NB4 (cell line): Measurements from ENCODE around the gene PER2.

Experiments
- POLR2A ChIP-seq: IDR thresholded peaks from 2 replicates; pipeline ENCODE4 v1.6.1; 2011; ENCODE audit warnings: mild to moderate bottlenecking; ENCODE audit not compliant: insufficient read length; ENCODE audit errors: extremely low read depth
- TF ChIP-seq, protein P1 (sequence below): IDR thresholded peaks from one replicate; pipeline ENCODE4 v1.5.1; 2012; ENCODE audit warnings: low read depth, low read length

DNA sequence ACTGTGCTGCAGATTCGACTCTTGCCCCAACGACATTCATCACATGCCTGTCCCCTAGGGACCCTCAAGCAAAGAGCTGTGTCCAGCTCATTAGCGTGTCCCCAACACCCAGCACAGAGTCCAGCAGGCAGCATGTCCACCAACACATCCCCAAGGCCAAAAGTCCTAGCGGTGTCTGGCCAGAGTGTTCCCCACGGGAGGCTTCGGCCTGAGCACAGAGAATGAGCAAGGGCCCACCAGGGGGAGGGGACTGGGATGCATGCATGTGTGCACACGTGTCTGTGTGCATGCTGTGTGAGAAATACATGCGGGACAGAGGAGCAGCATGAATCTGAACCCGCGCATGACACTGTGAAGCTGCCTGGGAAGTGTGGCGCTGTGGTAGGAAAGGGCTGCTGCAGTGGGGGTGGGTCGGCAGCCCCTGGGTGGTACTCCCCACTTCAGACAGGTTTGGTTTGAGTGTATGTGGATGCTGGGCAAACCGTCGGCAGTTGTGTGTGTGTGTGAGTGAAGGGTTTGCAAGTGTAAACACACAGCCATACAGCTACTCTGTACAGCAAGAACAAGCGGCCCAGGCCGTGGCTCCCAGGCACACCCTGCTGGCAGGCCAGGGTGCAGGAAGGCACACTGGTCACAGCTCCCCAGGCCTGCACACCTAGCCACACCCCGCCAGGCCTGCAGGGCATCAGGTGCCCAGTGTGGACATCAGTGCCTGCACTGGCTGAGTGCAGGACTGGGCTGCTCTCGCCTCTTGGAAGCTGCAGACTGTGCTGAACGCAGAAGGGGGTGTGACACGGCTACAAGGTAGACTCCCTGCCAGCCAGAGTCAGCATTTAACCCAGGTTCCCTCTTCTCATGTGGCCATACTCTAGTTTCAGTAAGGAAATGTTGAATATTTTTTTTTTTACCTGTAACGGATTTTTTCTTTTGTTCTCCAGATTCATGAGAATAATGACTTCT, 29.1 kb downstream of the PER2 start:
- TF ChIP-seq, protein P1, sequence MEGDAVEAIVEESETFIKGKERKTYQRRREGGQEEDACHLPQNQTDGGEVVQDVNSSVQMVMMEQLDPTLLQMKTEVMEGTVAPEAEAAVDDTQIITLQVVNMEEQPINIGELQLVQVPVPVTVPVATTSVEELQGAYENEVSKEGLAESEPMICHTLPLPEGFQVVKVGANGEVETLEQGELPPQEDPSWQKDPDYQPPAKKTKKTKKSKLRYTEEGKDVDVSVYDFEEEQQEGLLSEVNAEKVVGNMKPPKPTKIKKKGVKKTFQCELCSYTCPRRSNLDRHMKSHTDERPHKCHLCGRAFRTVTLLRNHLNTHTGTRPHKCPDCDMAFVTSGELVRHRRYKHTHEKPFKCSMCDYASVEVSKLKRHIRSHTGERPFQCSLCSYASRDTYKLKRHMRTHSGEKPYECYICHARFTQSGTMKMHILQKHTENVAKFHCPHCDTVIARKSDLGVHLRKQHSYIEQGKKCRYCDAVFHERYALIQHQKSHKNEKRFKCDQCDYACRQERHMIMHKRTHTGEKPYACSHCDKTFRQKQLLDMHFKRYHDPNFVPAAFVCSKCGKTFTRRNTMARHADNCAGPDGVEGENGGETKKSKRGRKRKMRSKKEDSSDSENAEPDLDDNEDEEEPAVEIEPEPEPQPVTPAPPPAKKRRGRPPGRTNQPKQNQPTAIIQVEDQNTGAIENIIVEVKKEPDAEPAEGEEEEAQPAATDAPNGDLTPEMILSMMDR = no peak
- no peak for TF ChIP-seq POLR2A
